H4 (cell line): Measurements from ENCODE around the gene DUS3L. TPM values are rescaled to one million over a fixed set of nuclear protein-coding genes. Genes with fewer than 3 reads are reported as not detected.
"Not testable (repeated sequence)": the region's sequence is repeated elsewhere in the genome, so short reads cannot be mapped to it uniquely, and the experiment has no call there.

Experiments
- DNase-seq: peaks from one replicate; pipeline ENCODE4 v3.0.0-alpha.2; 2015; ENCODE audit warnings: low spot score
- total RNA-seq: library from RNA; depleted of rRNA; stranded (reverse); fragments of >200 nt; shearing (Covaris generic); gene quantifications from 2 replicates; pipeline ENCODE4 v1.2.3, GENCODE V29; 2014

DUS3L gene
- total RNA-seq, 1 experiment from 2014 or later = 23.2 TPM

DNA sequence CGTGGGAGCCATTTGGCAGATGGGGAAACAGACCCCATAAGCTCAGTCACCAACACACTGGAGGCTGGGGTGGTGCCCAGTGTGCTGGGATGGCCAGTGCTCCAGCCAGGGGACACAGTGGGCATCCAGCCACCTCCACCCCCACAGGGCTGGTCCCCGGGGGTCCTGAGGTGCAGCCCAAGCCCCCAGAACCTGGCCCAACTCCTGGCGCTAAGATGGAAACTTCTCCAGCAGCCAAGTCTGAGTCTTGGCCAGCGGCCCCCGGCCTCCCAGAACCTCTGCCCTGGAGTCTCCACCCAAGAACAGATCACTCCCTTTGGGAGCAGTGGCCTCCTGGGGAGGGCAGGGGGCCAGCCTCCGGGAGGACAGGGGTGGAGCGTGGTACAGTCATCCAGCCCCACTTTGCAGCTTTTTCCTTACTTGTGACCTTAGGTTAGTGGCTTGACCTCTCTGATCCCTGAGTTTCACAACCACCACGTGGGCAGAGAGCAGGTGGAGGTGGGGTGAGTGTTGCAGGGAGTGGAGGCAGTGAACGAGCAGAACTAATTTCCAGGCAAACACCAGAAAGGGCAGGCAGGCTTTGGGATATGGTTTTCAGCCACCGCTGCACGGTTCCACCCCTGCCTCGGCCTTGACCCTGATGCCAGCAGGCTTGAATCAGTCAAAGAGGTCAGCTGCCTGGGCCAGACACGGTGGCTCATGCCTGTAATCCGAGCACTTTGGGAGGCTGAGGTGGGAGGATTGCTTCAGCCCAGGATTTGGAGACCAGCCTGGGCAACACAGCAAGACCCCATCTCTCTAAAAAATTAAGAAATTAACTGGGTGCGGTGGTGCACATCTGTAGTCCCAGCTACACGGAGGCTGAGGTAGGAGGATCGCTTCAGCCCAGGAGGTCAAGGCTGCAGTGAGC, 9.7 kb upstream of the DUS3L start:
- DNase-seq = no peak

DNA sequence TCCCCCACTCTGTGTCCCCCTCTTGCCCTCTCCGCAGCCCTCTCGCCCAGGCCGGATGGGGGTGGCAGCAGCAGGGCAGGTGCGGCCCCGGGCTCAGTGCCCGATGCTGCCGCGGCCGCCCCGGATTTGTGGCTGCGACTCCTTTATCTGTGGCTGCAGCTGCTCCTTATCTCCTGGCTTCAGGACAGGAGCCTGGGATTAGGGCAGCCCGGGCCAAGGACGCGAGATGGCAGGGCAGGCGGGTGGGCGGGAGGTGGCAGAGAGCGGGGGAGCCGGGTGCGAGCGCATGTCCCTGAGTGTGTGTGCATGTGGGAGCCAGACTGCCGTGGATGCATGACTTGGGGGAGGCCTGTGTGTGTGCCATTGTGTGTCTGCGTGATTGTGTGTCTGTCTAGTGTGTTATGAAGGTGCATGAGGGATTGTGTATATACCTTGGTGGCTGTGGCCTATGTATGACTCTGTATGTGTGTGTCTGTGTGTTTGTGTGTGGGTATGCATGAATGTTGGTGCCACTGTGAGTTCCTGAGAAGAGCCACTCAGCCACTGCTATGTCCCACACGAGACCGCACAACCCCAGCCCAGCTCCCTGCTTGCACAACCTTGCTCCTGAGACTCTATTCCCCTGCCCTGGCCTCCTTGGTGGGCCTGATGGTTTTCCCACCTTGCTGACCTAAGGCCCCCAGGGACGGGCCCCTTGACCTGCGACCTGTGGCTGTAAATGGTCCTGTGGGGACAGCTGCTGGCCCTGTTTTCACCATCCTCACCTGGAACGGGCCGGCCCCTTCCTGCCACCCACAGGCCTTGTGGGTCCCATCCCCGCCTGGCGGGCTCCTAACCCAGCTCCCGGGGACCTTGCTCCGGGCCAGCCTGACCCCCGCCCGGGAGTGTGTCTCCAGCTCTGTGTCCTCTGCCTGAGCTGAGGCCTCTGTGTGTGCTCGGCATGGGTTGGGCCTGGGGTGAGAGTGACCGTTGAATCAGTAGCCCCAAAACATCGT, 8.6 kb upstream of the DUS3L start:
- no peak for DNase-seq

DNA sequence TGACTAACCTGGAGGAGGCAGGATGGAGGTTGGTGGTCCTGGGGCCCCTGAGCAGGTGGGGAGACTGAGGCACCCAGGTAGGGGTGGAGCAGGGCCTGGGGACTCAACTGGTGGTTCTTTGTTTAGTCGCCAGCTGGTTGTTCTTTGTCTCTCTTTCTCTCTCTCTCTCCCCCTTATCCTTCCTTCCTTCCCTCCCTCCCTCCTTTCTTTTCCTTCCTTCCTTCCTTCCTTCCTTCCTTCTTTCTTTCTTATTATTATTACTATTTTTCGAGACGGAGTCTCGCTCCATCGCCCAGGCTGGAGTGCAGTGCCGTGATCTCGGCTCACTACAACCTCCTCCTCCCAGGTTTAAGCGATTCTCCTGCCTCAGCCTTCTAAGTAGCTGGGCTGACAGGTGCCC, 7.3 kb upstream of the DUS3L start:
- no peak for DNase-seq

DNA sequence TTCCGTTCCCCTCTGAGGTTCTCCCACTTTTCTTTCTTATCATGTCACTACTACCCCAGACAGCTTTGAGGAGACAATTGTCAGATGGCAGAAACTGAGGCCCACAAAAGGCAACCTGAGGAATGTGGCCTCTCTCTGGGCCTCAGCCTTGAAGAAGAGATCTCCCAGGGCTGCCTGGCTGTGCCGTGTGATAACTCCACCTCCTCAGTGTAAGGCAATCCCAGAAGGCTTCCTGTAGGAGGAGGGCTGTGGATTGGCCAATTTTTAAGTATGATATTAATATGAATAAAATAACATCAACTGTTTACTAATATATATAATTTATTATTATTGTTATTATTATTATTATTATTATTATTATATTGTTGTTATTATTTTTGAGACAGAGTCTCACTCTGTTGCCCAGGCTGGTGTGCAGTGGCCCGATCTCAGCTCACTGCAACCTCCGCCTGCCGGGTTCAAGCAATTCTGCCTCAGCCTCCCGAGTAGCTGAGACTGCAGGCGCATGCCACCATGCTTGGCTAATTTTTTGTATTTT, 4.5 kb upstream of the DUS3L start:
- DNase-seq = no peak

DNA sequence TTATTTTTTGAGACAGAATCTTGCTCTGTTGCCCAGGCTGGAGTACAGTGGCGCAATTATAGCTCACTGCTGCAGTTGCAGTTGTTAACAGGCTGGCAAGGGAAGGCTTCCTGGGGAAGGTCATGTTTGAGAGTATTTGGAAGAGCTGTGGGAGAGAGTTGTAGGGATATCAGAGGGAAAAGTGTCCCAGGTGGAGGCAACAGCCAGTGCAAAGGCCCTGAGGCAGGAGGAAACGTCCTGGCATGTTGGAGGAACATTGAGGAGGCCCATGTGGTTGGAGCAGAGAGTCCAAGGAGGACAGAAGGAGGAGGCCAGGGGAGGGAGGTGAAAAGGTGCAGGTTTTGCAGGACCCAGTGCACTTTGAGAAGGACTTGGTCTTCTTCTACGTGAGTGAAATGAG, 2.2 kb upstream of the DUS3L start:
- DNase-seq = no peak

DNA sequence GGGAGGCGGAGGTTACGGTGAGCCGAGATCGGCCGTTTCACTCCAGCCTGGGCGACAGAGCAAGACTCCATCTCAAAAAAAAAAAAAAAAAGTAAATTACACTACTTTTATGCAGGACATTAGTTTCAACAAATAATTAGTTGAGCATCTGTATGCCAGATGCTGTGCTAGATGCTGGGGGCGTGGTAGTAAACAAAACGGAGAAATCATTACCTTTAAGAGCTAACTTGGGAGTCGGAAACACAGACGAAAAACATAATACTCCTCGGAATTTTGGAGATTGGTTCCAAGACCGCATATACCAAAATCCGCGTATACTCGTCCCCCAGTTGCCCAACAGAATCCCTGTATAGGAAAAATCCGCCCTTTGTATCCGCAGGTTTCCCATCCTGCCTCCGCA, 1.3 kb upstream of the DUS3L start:
- DNase-seq = no peak

DNA sequence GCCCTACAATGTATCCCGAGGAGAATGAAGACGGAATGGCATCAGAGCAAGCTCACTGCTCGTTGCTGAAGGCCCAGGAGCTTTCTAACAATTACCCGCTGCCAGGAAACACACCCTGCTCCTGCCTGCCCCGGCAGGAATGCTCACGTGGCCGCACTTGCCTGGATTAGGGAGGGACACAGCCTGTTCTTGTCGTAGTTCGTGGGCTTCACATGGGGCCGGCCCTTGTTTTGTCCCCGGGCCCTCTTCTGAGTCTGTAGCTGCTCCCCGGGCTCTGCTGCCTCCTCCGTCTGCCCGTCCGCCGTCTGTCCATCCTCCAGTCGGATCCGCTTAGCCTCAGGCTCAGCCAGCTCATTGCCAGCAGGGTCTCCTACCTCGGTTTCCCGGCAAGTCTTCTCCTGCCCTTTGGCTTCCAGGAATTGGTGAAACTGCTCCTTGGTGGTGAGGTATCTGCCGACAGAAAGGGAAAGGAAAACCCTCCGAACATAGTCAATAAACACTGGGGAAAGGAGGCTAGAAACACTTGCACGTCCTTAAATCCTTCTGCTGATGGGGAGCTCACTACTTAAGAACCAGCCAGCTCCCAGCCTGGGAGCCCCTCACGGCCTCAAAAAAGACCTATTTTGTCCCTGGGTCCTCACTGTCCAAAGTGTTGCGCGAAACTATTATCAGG, 941 bp downstream of the DUS3L start:
- no peak for DNase-seq

DNA sequence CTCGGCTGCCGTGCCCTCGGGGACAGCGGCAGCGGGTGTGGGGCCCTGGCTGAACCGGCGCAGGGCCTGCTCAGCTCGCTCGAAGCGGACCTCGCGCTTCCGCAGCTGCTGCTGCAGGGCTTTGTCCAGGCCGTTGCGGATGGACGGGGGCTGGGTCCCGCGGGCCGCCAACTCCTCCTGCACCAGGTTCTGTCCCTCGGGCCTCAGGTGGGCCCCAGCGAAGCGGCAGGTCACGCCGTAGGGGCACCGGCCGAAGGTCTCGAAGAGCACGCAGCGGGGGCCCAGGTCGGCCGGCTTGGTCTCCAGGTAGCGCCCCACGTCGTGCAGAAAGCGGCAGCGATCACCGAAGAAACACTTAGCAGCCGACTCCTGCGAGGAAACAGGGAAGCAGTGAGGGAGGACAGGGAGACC, 1.6 kb downstream of the DUS3L start:
- no peak for DNase-seq

DNA sequence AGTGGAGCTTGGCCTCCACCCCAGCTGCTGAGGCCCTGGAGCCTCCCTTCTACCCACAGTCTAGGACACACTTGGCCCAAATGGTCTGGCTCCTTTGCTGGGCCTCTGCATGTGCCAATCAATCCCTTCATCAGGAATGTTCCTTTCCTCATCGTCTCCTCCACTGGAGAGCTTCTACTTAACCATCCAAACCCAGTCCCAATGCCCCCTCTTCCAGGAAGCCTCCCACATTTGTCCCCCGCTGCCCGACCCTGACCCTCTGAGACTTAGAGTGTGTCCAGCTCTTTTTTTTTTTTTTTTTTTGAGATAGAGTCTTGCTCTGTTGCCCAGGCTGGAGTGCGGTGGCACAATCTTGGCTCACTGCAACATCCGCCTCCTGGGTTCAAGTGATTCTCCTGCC, 2.5 kb downstream of the DUS3L start:
- DNase-seq = no peak

DNA sequence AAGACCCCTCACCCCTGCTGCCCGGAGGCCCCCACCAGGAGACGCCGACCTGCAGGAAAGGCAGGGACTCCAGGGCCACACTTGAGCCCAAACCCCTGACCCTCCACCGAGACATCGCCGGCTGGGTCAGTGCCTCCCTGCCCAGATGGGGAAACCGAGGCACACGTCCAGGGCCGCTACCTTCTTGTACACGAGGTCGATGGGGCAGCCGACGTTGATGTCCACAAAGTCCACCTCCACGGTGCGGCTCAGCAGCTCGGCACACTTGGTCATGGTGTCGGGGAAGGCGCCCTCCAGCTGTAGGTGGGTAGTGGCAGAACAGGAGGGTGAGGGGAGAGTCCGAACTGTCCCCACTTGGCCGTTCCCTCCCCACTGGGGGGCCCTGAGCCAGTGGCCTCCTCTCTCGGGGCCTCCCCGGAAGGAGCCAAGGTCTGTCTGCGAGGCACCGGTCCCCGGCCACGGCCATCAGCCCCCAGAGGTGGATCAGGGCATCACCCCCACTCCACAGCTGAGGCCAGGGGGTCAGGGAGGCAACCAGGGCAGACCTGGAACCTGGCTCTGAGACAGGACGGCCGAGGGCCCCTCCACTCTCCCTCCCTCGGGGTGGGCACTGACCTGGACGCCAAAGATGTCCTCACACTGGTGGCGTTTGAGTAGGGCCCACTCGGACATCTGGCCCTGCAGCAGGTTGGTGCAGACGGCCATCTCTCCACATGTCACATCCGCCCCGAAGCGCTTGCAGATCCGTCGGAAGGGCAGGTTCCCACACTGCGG, 3.4 kb downstream of the DUS3L start:
- no peak for DNase-seq

DNA sequence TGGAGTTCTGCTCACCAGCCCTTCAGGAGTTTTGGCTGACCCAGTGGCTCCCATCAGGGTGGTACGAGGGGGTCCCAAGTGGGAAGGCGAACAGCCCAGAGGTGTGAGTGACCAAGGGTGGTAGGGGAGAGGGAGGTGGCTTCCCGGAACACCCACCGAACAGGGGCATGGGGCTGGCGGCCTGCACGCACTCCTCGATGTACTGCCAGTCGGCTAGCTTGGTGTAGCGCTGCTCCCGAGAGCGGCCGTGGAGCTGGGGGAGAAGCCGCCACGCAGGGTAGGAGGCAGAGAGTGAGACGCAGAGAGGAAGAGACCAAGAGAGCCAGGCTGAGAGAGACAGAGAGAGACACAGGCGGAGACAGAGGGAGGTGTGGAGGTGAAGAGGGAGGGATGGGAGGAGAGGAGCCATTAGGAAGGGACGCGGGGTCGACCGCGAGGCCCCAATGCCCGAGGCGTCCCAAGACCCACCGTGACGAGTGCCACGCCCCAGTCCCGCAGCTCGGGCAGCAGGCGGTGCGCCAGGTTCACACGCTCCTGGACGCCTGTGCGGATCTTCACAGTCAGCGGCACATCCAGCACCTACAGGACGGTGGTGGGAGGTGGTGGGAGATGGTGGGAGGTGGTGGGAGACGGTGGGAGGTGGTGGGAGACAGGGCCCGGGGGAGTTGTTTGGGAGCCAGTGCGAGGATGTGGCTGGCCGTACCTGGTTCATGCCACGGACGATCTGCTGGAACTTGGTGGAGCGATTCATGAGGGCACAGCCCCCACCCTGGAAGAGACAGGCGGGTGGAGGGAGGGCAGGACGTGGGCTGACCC, 4.2 kb downstream of the DUS3L start:
- DNase-seq = no peak

DNA sequence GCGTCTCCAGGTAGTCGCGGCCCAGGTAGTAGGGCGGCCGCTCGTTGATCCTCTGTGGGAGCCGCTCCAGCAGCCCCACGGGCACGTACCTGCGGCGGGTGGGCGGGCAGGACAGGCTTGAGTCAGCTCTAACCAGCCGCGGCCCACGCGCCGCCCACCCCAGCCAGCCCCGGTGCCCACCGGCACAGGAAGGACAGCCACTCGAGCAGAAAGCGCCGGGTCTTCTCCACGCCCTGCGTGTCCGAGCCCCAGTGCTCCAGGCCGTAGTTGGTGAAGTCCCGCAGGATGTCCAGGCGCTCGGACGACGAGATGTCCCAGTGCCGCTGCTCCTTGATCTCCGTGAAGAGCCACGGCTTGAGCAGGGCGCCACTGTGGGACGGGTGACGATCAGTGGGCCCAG, 5.5 kb downstream of the DUS3L start:
- DNase-seq = no peak

DNA sequence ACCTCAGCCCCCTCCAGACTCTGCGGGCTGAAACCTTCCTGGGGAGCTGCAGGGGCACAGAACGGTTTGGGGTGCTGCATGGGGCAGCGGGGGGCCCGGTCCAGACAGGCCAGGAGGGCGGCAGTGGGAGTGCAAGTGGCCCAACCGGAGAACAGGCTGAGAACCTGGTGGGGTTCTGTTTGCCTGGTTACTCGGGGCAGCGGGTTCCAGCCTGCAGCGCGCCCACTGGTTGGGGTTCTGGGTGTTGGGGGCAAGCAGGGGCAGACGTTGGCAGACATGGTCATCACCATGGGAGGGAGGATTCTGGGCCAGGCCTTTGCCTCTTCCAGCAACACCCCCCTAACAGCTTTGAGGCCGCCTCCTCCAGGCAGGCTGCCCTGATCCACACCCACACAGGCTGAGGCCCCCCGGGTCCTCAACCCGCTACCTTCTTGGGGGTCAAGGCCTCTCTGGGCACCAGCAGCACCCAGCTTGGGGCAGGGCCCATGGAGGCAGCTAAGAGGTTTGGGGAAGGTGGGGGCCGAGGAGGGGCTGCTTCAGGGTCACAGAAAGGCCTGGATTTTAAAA, 6.3 kb downstream of the DUS3L start, which contains the start of gene PRR22:
PRR22 (minus strand) TSS at position 166 of the 567 bp plus-strand sequence; CDS start at position 80, 86 bp downstream.
- no peak for DNase-seq

DNA sequence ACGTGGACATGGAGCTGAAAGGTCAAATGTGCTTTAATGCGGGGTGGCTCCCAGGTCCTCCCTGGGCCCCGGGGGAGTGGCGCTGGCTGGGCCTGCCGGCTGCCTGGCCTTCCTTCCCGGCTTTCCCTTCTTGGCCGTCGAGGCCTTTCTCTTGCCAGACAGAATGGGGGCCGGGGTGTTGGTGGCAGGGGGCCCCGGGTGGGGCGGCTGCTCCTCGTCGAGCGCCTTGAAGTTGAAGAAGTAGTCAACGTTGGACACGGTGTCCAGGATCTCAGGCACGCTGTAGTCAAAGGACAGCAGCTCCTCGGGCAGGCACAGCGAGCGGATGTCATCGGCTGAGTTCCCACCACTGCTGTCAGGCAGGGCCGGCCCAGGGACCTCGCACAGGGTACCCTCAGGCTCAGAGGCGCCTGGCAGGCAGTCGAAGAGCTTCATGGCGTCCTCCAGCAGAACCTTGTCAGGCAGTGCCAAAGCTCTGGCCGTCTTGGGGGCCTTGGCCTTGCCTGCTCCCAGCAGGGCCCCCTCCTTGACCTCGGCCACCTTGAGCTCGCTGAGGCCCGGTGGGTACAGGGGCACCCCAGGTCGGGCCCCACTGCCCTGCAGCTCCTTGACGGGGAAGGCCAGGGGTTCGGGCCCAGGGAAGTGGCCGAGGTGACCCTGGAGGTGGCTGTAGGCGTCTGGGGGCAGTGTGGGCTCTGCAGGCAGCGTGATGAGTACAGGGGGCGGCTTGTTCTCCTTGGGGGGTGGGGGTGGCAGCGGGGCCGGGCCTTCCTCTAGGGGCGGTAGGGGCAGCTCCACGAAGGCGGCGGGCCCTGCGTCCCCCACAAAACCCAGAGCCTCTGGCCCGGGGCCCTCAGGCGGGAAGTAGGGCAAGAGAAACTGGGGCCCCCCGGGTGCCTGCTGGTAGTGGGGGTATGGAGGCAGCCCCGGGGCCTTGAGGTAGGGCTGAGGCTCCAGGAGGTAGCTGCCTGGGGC, 7.7 kb downstream of the DUS3L start:
- DNase-seq = no peak

DNA sequence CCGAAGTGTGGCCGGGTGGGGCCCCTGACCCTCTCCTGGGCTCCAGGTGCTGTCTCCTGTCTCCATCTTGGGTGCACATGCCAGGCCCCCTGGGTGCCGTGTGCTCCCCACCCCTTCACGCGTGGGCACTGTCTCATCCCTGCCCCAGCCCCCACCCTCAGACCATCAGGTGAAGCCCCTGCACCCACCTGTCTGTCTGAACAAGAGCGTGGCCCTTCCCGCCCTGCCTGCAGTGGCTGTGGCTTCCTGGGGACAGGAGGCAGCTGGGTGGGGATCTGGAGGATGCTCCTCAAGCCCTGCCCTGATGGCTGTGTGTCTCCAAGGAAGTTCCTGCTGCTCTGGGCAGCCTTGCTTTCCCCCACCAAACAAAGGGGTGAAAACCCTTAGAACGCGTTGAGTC, 8.6 kb downstream of the DUS3L start:
- DNase-seq = no peak

DNA sequence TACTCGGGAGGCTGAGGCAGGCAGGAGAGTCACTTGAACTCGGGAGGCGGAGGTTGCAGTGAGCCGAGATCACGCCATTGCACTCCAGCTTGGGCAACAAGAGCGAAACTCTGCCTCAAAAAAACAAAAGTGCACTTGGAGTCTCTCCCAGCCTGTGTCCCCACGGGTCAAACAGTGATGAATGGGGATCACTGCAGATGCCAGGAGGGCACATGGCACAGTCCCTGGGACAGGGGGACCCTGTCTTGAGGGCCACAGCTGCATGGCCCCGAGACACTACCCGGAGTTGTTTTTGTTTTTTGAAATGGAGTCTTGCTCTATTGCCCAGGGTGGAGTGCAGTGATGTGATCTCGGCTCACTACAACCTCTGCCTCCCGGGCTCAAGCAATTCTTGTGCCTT, 10.0 kb downstream of the DUS3L start:
- DNase-seq = not testable (repeated sequence)

DNA sequence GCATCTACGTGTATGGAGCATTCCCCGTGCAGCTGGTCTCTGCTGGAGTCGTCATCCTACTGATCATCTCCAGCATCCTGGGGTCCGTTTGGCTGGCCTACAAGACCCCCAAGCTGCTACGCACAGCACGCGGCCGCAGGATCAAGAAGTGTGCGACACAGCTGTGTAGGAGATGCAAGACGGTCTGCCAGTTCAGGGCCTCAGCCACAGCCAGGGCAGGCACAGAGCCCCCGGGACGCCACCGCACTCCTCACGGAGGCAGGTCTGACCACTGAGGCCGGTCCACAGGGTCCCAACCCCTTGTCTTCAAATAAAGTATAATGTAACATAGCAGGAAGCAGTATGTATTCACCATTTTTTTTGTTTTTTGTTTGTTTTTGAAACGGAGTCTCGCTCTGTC, 12.6 kb downstream of the DUS3L start:
- no peak for DNase-seq

DNA sequence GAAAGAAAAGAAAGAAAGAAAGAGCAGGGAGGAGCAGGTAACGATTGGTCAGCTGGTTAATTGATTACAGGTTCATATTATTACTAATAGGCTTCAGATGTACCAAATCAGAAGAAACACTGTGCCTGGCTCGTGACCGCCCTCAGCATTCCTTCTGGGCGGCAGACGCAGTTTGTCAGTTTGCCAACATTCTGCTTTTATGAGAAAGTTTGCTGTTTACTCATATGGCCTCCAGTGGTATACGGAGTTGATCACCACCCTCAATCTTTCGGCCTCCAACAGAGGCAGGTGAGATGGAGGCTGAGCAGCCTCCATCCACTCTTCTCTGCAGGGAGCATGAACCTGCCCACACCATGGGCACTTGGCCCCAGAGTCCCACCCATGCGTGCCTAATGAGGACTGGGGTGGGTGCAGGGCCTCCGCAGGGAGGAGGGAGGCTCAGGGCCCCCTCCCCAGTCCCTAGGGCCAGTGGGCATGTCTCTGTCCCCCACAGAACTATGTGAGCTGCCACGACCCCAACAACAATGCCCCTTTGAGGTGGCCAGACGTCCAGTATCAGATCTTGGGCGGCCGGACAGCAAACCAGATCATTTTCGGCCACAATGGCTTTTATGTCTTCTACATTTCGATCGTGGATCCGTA, 15.2 kb downstream of the DUS3L start:
- DNase-seq = no peak
